Liver (tissue), 9 donors: ENCODE data around the gene STAC2. TPM values are rescaled to one million over a fixed set of nuclear protein-coding genes. Genes with fewer than 3 reads are reported as not detected.

Experiments
- DNase-seq: peaks from one replicate; pipeline ENCODE4 v3.0.0-alpha.2; 2017; ENCODE audit warnings: low spot score
- H3K27ac ChIP-seq, 2 donors: one replicate each; pipeline ENCODE4 v1.7.0; 2013; ENCODE audit warnings: inconsistent platforms in 2 of 2, low read length in 2 of 2, control low read depth in 1 of 2, low read depth in 1 of 2, mild to moderate bottlenecking in 1 of 2
- H3K27me3 ChIP-seq, 4 donors: one replicate each; pipeline versions ENCODE4 v1.6.1 to v1.7.0; 2013; ENCODE audit warnings: low read length in 3 of 4, inconsistent platforms in 1 of 4, mild to moderate bottlenecking in 1 of 4, moderate library complexity in 1 of 4; ENCODE audit not compliant: control insufficient read depth in 4 of 4, insufficient read depth in 4 of 4
- H3K36me3 ChIP-seq, 4 donors: one replicate each; pipeline versions ENCODE4 v1.6.1 to v1.7.0; 2013; ENCODE audit warnings: low read length in 3 of 4, mild to moderate bottlenecking in 3 of 4, low read depth in 1 of 4, moderate library complexity in 1 of 4; ENCODE audit not compliant: control insufficient read depth in 4 of 4, insufficient read depth in 3 of 4
- H3K4me1 ChIP-seq, 4 donors: one replicate each; pipeline versions ENCODE4 v1.6.1 to v1.7.0; 2013; ENCODE audit warnings: low read length in 3 of 4, mild to moderate bottlenecking in 3 of 4, moderate library complexity in 1 of 4; ENCODE audit not compliant: control insufficient read depth in 4 of 4, insufficient read depth in 4 of 4
- H3K4me3 ChIP-seq, 3 donors: one replicate each; pipeline versions ENCODE4 v1.6.1 to v1.7.0; 2013; ENCODE audit warnings: low read length in 3 of 3, control low read depth in 1 of 3, low read depth in 1 of 3, mild to moderate bottlenecking in 1 of 3
- H3K9ac ChIP-seq, 2 donors: one replicate each; pipeline ENCODE4 v1.7.0; 2013; ENCODE audit warnings: low read length in 2 of 2, mild to moderate bottlenecking in 2 of 2, moderate library complexity in 2 of 2, control low read depth in 1 of 2, low read depth in 1 of 2
- H3K9me3 ChIP-seq, 4 donors: one replicate each; pipeline versions ENCODE4 v1.6.1 to v1.7.0; 2013; ENCODE audit warnings: low read length in 3 of 4; ENCODE audit not compliant: control insufficient read depth in 4 of 4
- ATF3 ChIP-seq: IDR thresholded peaks from 2 replicates; pipeline ENCODE4 v1.6.1; 2016; ENCODE audit warnings: antibody characterized with exemption
- CTCF ChIP-seq: fragments of 150-350 bp; IDR thresholded peaks from 2 replicates; pipeline ENCODE4 v1.5.1; 2017; ENCODE audit warnings: improper control_type of control experiment, low read depth, low read length; ENCODE audit not compliant: missing input control
- EGR1 ChIP-seq, 2 donors: IDR thresholded peaks; 2 replicates each; pipeline ENCODE4 v1.6.1; 2016 to 2018; ENCODE audit warnings: antibody characterized with exemption in 2 of 2, low read depth in 2 of 2
- FOXA1 ChIP-seq: IDR thresholded peaks from 2 replicates; pipeline ENCODE4 v1.6.1; 2016; ENCODE audit warnings: antibody characterized with exemption
- FOXA2 ChIP-seq: IDR thresholded peaks from 2 replicates; pipeline ENCODE4 v1.6.1; 2016; ENCODE audit warnings: antibody characterized with exemption
- GABPA ChIP-seq, 2 donors: IDR thresholded peaks in 1 of 2; conservative IDR thresholded peaks in 1 of 2; 2 replicates each; pipeline ENCODE4 v1.6.1; 2016; ENCODE audit warnings: antibody characterized with exemption in 2 of 2, mild to moderate bottlenecking in 1 of 2, moderate library complexity in 1 of 2
- HNF4A ChIP-seq, 2 donors: conservative IDR thresholded peaks; 2 replicates each; pipeline ENCODE4 v1.6.1; 2016; ENCODE audit warnings: antibody characterized with exemption in 2 of 2, mild to moderate bottlenecking in 2 of 2
- HNF4G ChIP-seq: IDR thresholded peaks from 2 replicates; pipeline ENCODE4 v1.6.1; 2016; ENCODE audit warnings: antibody characterized with exemption
- JUND ChIP-seq, 2 donors: IDR thresholded peaks; 2 replicates each; pipeline ENCODE4 v1.6.1; 2016; ENCODE audit warnings: antibody characterized with exemption in 2 of 2
- MAX ChIP-seq: IDR thresholded peaks from 2 replicates; pipeline ENCODE4 v1.6.1; 2016; ENCODE audit warnings: antibody characterized with exemption
- NR2F2 ChIP-seq: IDR thresholded peaks from 2 replicates; pipeline ENCODE4 v1.6.1; 2016; ENCODE audit warnings: antibody characterized with exemption
- RAD21 ChIP-seq, 2 donors: IDR thresholded peaks; 2 replicates each; pipeline ENCODE4 v1.6.1; 2016; ENCODE audit warnings: antibody characterized with exemption in 2 of 2, mild to moderate bottlenecking in 2 of 2
- REST ChIP-seq: IDR thresholded peaks from 2 replicates; pipeline ENCODE4 v1.6.1; 2016; ENCODE audit warnings: antibody characterized with exemption, mild to moderate bottlenecking
- RXRA ChIP-seq, 2 donors: IDR thresholded peaks; 2 replicates each; pipeline ENCODE4 v1.6.1; 2017 to 2018; ENCODE audit warnings: antibody characterized with exemption in 2 of 2, mild to moderate bottlenecking in 1 of 2
- SP1 ChIP-seq: IDR thresholded peaks from 2 replicates; pipeline ENCODE4 v1.6.1; 2018; ENCODE audit warnings: antibody characterized with exemption, mild to moderate bottlenecking
- TAF1 ChIP-seq: conservative IDR thresholded peaks from 2 replicates; pipeline ENCODE4 v1.6.1; 2016; ENCODE audit warnings: antibody characterized with exemption, mild to moderate bottlenecking
- YY1 ChIP-seq: IDR thresholded peaks from 2 replicates; pipeline ENCODE4 v1.6.1; 2016; ENCODE audit warnings: antibody characterized with exemption, mild to moderate bottlenecking
- ZBTB33 ChIP-seq: IDR thresholded peaks from 2 replicates; pipeline ENCODE4 v1.6.1; 2016; ENCODE audit warnings: antibody characterized with exemption
- WGBS: extraction: QIAGEN DNeasy Blood & Tissue Kit; methylation state at CpG from one replicate; pipeline ENCODE4 v1.1.7; 2013; 5-methylcytosine and 5-hydroxymethylcytosine counted together
- polyA plus RNA-seq, 2 donors: library from polyadenylated mRNA; stranded (reverse) in 1 of 2; unstranded in 1 of 2; fragments of 200-250 nt in 1 of 2; fragments of >200 nt in 1 of 2; fragmentation: Nextera tagmentation in 1 of 2; extraction: Ambion mirVana in 1 of 2; gene quantifications; one replicate each; pipeline versions ENCODE4 v1.2.1 to v1.2.3, GENCODE V29; 2013 to 2015
- total RNA-seq, 2 donors: library from RNA; depleted of rRNA; stranded (reverse); fragments of >200 nt; gene quantifications; one replicate each; pipeline ENCODE4 v1.2.3, GENCODE V29; 2014
- donor health status: healthy.
- donor health status: healthy.
- donor health status: healthy.
- donor health status: healthy.
- donor health status: healthy.

STAC2 gene
- total and polyA plus RNA-seq, 4 donors: not detected

GRCh38 chr17:39165178-39165840, 60.4 kb downstream of the STAC2 start:
- Histone ChIP-seq H3K27ac (no peak overlapping the region), H3K4me1 (peaks cover 5 to 9% (median 6%) of the 10 kb centered on the region in 4 donors), H3K4me3 (peak overlapping the region in 2 of 3 donors; percentile 13 to 28), H3K9me3 (no peaks in the 10 kb centered on the region), H3K27me3 (peaks cover 0 to 3% (median 1%) of the 10 kb centered on the region in 4 donors), H3K9ac (no peak overlapping the region), H3K36me3 (no peaks in the 10 kb centered on the region)
- DNase-seq: no peak
- TF ChIP-seq CTCF (no peak), MAX (no peak), JUND (IDR thresholded peaks at IDR 0.05) (no peak), FOXA2 (no peak), NR2F2 (no peak), RXRA (IDR thresholded peaks at IDR 0.05) (no peak), EGR1 (IDR thresholded peaks at IDR 0.05; ENCODE audit: low read depth in 2 of 2) (no peak), GABPA (IDR thresholded peaks at IDR 0.05 in 1 of 2, conservative IDR thresholded peaks at IDR 0.05 in 1 of 2) (no peak), FOXA1 (no peak), ATF3 (no peak), REST (no peak), YY1 (no peak), HNF4A (conservative IDR thresholded peaks at IDR 0.05) (no peak), SP1 (no peak), HNF4G (no peak), RAD21 (IDR thresholded peaks at IDR 0.05) (no peak), ZBTB33 (no peak), TAF1 (no peak)
- WGBS: 12% methylated on average over 51 of the region's 51 CpGs
